ENCODE measurements around the gene SLC25A15.
"Not testable (repeated sequence)": the region's sequence is repeated elsewhere in the genome, so short reads cannot be mapped to it uniquely, and the experiment has no call there.

Gene SLC25A15

GRCh38 chr13:40779049-40779448 is 10.4 kb upstream of the SLC25A15 start:
- Histone ChIP-seq H3K36me3 (no peaks in the 10 kb centered on the region), H3K9me3 (no peaks in the 10 kb centered on the region), H3K4me3 (ENCODE audit: low read depth, low read length) (no peak overlapping the region), H3K27me3 (no peaks in the 10 kb centered on the region), H3K4me1 (no peaks in the 10 kb centered on the region)
- no peak for DNase-seq
- TF ChIP-seq CTCF (IDR thresholded peaks at IDR 0.05; ENCODE audit: low read depth, low read length): no peak

GRCh38 chr13:40779796-40780285 is 9.6 kb upstream of the SLC25A15 start:
- no peak for DNase-seq
- TF ChIP-seq CTCF (IDR thresholded peaks at IDR 0.05; ENCODE audit: low read depth, low read length): no peak
- H3K9me3 ChIP-seq: no peaks in the 10 kb centered on the region

GRCh38 chr13:40780822-40781401 is 8.5 kb upstream of the SLC25A15 start:
- peak; percentile 20 for DNase-seq
- H3K4me1 ChIP-seq: no peaks in the 10 kb centered on the region

More at GRCh38 chr13:40779796-40780285, 9.6 kb upstream of the SLC25A15 start:
- Histone ChIP-seq H3K4me3 (ENCODE audit: low read depth, low read length) (no peak overlapping the region), H3K27me3 (no peaks in the 10 kb centered on the region), H3K36me3 (no peaks in the 10 kb centered on the region), H3K4me1 (no peaks in the 10 kb centered on the region)

GRCh38 chr13:40781717-40782116 is 7.7 kb upstream of the SLC25A15 start:
- Histone ChIP-seq H3K4me3 (ENCODE audit: low read depth, low read length) (no peak overlapping the region), H3K4me1 (no peaks in the 10 kb centered on the region), H3K9me3 (no peaks in the 10 kb centered on the region), H3K27me3 (no peaks in the 10 kb centered on the region), H3K36me3 (no peaks in the 10 kb centered on the region)
- no peak for TF ChIP-seq CTCF (IDR thresholded peaks at IDR 0.05; ENCODE audit: low read depth, low read length)
- no peak for DNase-seq

More at GRCh38 chr13:40780822-40781401, 8.5 kb upstream of the SLC25A15 start:
- no peaks in the 10 kb centered on the region for H3K27me3 ChIP-seq
- no peaks in the 10 kb centered on the region for H3K36me3 ChIP-seq
- no peak overlapping the region for H3K4me3 ChIP-seq (ENCODE audit: low read depth, low read length)
- TF ChIP-seq CTCF (IDR thresholded peaks at IDR 0.05; ENCODE audit: low read depth, low read length): 0 out of 2 replicates have a peak, but pooled peaks have one; percentile 8
- H3K9me3 ChIP-seq: no peaks in the 10 kb centered on the region

- not testable (repeated sequence) for H3K36me3 ChIP-seq; H3K9me3 ChIP-seq; DNase-seq; H3K4me1 ChIP-seq; H3K4me3 ChIP-seq (ENCODE audit: low read depth, low read length); H3K27me3 ChIP-seq
Observed at GRCh38 chr13:40782971-40783370, 6.4 kb upstream of the SLC25A15 start.

- Histone ChIP-seq H3K9me3 (no peaks in the 10 kb centered on the region), H3K4me1 (no peaks in the 10 kb centered on the region), H3K4me3 (ENCODE audit: low read depth, low read length) (no peak overlapping the region), H3K36me3 (no peaks in the 10 kb centered on the region), H3K27me3 (no peaks in the 10 kb centered on the region)
- no peak for DNase-seq
- TF ChIP-seq CTCF (IDR thresholded peaks at IDR 0.05; ENCODE audit: low read depth, low read length): no peak
Observed at GRCh38 chr13:40784540-40784939, 4.9 kb upstream of the SLC25A15 start.

Data from BE2C (cell line).